ENCODE results near the gene POLG.
"Not testable (repeated sequence)": the region's sequence is repeated elsewhere in the genome, so short reads cannot be mapped to it uniquely, and the experiment has no call there.

POLG gene

DNA sequence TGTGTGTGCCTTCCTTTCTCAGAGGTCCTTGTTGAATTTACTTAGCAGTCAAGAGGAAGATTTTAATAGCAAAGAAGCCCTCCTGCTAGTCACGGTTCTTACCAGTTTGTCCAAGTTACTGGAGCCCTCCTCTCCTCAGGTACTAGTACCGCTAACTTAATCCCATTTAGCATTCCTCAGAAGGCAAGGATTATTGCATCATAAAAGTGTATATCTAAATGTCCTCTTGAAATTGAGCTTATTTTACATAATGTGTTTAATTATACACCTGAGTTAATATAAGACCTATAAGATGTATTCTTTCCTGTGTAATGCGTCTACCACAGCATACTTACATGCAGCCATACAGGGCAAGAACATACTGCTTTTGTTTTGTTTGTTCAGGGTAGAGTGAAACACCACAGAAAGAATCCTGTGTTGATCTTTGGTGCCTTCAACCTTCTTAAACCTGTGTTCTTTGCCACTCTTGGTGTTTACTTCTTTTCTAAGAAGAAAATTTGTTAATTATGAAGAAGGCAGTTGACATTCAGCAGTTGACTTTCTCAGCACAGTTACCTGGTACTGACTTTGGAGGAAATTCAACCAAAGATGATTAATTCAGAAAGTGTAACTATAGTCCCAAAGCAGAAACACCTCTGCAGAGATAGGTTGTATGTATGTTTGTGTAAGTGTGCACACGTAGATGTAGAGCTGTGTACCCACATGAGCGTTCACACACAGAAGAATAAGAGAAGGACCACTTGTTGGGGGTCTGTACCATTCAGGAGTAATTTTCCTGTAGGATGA, 33.1 kb downstream of the POLG start:
- H3K4me3 ChIP-seq (ENCODE audit: low read depth, low read length), result no peak overlapping the region
- DNase-seq (ENCODE audit: low read depth), result no peak
- TF ChIP-seq CTCF (conservative IDR thresholded peaks at IDR 0.05; ENCODE audit: low read depth, low read length), result no peak

GRCh38 chr15:89299896-89300295, 34.7 kb downstream of the POLG start:
- peak; percentile 80 for DNase-seq (ENCODE audit: low read depth)
- no peak overlapping the region for H3K4me3 ChIP-seq (ENCODE audit: low read depth, low read length)
- TF ChIP-seq CTCF (conservative IDR thresholded peaks at IDR 0.05; ENCODE audit: low read depth, low read length), result peak; percentile 57

- no peak overlapping the region for H3K4me3 ChIP-seq (ENCODE audit: low read depth, low read length)
- no peak for TF ChIP-seq CTCF (conservative IDR thresholded peaks at IDR 0.05; ENCODE audit: low read depth, low read length)
- no peak for DNase-seq (ENCODE audit: low read depth)
Measured at GRCh38 chr15:89293012-89293411, 41.6 kb downstream of the POLG start.

DNA sequence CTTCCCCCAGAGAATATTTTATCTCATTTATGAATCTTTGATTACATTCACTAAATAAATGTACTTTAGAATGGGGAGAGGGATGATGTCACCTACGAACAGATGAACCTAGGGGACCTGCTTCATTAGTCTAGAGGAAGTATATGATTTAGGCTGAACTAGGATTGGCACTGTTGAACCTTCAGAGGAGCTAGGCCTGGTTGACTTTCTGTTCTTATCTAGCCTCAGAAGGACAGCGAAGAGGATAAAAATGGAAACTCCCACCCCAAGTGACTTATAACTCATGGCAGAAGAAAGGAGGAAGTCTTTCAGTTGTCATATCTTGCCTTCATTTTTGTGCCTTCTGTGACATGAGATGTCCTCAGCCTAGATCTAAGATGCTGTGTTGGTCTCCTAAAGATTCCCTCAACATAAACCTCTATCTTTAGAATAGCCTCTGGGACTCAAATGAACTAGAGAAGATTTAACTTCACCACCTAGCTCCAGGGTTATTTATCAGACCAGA, 42.6 kb downstream of the POLG start:
- no peak for TF ChIP-seq CTCF (conservative IDR thresholded peaks at IDR 0.05; ENCODE audit: low read depth, low read length)
- no peak overlapping the region for H3K4me3 ChIP-seq (ENCODE audit: low read depth, low read length)
- DNase-seq (ENCODE audit: low read depth), result no peak

DNA sequence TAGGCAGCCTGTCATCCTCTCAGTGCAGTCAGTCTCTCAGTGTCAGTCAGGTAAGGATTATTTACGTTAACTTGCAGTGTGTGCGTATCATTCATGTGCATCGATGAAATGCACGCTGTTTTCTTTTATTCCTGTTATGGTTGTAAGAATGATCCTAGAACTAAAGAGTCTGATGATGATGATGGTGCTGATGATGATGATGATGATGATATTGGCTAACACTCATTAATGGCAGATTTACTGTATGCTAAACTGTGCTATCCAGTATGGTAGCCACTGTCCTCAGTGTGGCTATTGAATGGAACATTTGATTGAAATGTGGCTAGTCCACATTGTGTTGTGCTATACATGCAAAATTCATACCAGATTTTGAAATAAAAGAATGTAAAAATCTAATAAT, 51.4 kb downstream of the POLG start:
- no peak for DNase-seq (ENCODE audit: low read depth)
- no peak overlapping the region for H3K4me3 ChIP-seq (ENCODE audit: low read depth, low read length)
- no peak for TF ChIP-seq CTCF (conservative IDR thresholded peaks at IDR 0.05; ENCODE audit: low read depth, low read length)

DNA sequence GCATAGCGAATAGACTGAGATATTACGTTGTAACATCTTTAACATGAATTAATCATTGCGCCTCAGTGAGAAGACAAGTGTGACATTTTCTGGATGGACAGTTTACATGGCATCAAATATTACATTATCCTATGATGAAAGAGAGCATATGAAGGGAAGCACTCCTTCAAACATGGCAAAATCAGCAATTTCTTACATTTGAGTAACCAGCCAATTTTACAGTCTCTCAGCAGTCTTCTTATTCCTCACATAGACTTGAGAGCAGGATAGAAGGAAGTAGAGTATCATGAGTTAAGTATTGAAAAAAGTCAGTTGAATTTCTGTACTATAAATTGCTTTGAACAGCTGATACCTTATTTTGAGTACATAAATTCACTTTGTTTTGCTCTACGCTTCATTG, 52.0 kb downstream of the POLG start:
- no peak for DNase-seq (ENCODE audit: low read depth)
- TF ChIP-seq CTCF (conservative IDR thresholded peaks at IDR 0.05; ENCODE audit: low read depth, low read length), result no peak
- no peak overlapping the region for H3K4me3 ChIP-seq (ENCODE audit: low read depth, low read length)

- H3K4me3 ChIP-seq (ENCODE audit: low read depth, low read length), result no peak overlapping the region
- peak; percentile 7 for DNase-seq (ENCODE audit: low read depth)
- TF ChIP-seq CTCF (conservative IDR thresholded peaks at IDR 0.05; ENCODE audit: low read depth, low read length), result no peak
Measured at GRCh38 chr15:89278307-89278706, 56.3 kb downstream of the POLG start.

- not testable (repeated sequence) for DNase-seq (ENCODE audit: low read depth); H3K4me3 ChIP-seq (ENCODE audit: low read depth, low read length)
Measured at GRCh38 chr15:89277281-89277680, 57.3 kb downstream of the POLG start.

All from choroid plexus epithelial cell (primary cell).